DOHH2 (cell line): ENCODE results near the gene CELA2B.

Experiments used
- H3F3A ChIP-seq: fragments of 200-600 bp; sonication (generic), shearing (Covaris generic); 2 replicates; pipeline ENCODE4 v1.6.0; 2016; ENCODE audit warnings: antibody characterized with exemption, mild to moderate bottlenecking; ENCODE audit not compliant: control insufficient read depth, insufficient read depth
- H3K27ac ChIP-seq: fragments of 200-600 bp; sonication (generic); 2 replicates; pipeline ENCODE4 v1.5.1; 2014; ENCODE audit warnings: low read depth, mild to moderate bottlenecking, low read length, moderate library complexity
- H3K27me3 ChIP-seq: fragments of 200-600 bp; sonication (generic); 2 replicates; pipeline ENCODE4 v1.6.1; 2014; ENCODE audit warnings: mild to moderate bottlenecking, low read length, mixed read lengths; ENCODE audit not compliant: control insufficient read depth
- H3K36me3 ChIP-seq: fragments of 200-600 bp; sonication (generic); 2 replicates; pipeline ENCODE4 v1.6.1; 2014; ENCODE audit warnings: mild to moderate bottlenecking, low read length, moderate library complexity, mixed read lengths; ENCODE audit not compliant: control insufficient read depth
- H3K4me1 ChIP-seq: fragments of 200-600 bp; sonication (generic); 2 replicates; pipeline ENCODE4 v1.6.1; 2014; ENCODE audit warnings: mild to moderate bottlenecking, low read length, mixed read lengths; ENCODE audit not compliant: control insufficient read depth
- H3K4me2 ChIP-seq: fragments of 200-600 bp; sonication (generic); 2 replicates; pipeline ENCODE4 v1.6.0; 2014; ENCODE audit warnings: mild to moderate bottlenecking, low read length, moderate library complexity
- H3K4me3 ChIP-seq: fragments of 200-600 bp; sonication (generic); 2 replicates; pipeline ENCODE4 v1.5.1; 2014; ENCODE audit warnings: mild to moderate bottlenecking, low read length, mixed read lengths
- H3K79me2 ChIP-seq: fragments of 200-600 bp; sonication (generic); 2 replicates; pipeline ENCODE4 v1.6.1; 2014; ENCODE audit warnings: mild to moderate bottlenecking, low read length, mixed read lengths; ENCODE audit not compliant: control insufficient read depth
- H3K9me2 ChIP-seq: fragments of 200-600 bp; sonication (generic); replicated peaks from 2 replicates; pipeline ENCODE4 v1.6.1; 2014; ENCODE audit warnings: mild to moderate bottlenecking, low read length, mixed read lengths; ENCODE audit not compliant: control insufficient read depth
- H3K9me3 ChIP-seq: fragments of 200-600 bp; sonication (generic); 2 replicates; pipeline ENCODE4 v1.6.1; 2014; ENCODE audit warnings: antibody characterized with exemption, low read length, mixed read lengths; ENCODE audit not compliant: control insufficient read depth, insufficient read depth
- H4K20me1 ChIP-seq: fragments of 200-600 bp; sonication (generic); 2 replicates; pipeline ENCODE4 v1.6.0; 2014; ENCODE audit warnings: low read depth, mild to moderate bottlenecking, antibody characterized with exemption, low read length, moderate library complexity; ENCODE audit not compliant: control insufficient read depth, insufficient read depth
- EZH2phosphoT487 ChIP-seq: fragments of 200-600 bp; sonication (generic); IDR thresholded peaks from 2 replicates; pipeline ENCODE4 v1.6.1; 2017; ENCODE audit warnings: borderline replicate concordance, mild to moderate bottlenecking, antibody characterized with exemption, low read length, moderate library complexity, mixed read lengths
- TF ChIP-seq, protein P1 (sequence below): fragments of 200-600 bp; sonication (generic); IDR thresholded peaks from one replicate; pipeline ENCODE4 v1.5.1; 2014; ENCODE audit warnings: antibody characterized with exemption, mild to moderate bottlenecking, low read depth, low read length; ENCODE audit not compliant: poor library complexity, severe bottlenecking

Gene CELA2B

DNA sequence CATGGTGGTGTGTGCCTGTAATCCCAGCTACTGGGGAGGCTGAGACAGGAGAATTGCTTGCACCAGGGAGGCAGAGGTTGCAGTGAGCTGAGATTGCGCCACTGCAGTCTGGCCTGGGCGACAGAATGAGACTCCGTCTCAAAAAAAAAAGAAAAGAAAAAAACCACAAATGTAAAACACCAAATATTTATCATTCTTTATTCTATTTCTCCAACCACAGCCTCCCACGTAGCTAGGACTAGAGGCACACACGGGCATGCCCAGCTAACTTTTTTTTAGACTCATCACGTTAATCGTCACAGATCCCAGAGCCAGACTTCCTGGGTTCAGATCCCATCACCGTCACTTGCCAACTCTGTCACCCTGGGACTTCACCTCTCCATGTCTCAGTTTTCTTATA lies 64.3 kb downstream of the CELA2B start:
- peaks cover 40% of the 10 kb centered on the region for H3K36me3 ChIP-seq
- no peak overlapping the region for H3K4me3 ChIP-seq
- H3F3A ChIP-seq = no peaks in the 10 kb centered on the region
- H3K9me3 ChIP-seq = no peaks in the 10 kb centered on the region
- H3K9me2 ChIP-seq = no peaks in the 10 kb centered on the region
- no peaks in the 10 kb centered on the region for H3K79me2 ChIP-seq
- H3K27me3 ChIP-seq = no peaks in the 10 kb centered on the region
- H3K4me2 ChIP-seq = no peak overlapping the region
- no peak overlapping the region for H3K27ac ChIP-seq
- TF ChIP-seq, protein P1, sequence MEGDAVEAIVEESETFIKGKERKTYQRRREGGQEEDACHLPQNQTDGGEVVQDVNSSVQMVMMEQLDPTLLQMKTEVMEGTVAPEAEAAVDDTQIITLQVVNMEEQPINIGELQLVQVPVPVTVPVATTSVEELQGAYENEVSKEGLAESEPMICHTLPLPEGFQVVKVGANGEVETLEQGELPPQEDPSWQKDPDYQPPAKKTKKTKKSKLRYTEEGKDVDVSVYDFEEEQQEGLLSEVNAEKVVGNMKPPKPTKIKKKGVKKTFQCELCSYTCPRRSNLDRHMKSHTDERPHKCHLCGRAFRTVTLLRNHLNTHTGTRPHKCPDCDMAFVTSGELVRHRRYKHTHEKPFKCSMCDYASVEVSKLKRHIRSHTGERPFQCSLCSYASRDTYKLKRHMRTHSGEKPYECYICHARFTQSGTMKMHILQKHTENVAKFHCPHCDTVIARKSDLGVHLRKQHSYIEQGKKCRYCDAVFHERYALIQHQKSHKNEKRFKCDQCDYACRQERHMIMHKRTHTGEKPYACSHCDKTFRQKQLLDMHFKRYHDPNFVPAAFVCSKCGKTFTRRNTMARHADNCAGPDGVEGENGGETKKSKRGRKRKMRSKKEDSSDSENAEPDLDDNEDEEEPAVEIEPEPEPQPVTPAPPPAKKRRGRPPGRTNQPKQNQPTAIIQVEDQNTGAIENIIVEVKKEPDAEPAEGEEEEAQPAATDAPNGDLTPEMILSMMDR = no peak
- no peak for TF ChIP-seq EZH2phosphoT487
- H4K20me1 ChIP-seq = no peaks in the 10 kb centered on the region
- H3K4me1 ChIP-seq = no peaks in the 10 kb centered on the region
